Prostate gland (tissue), 2 donors: ENCODE measurements around the gene RIBC1.

ENCODE experiments used
- CTCF ChIP-seq, 4 experiments: fragments of 200-600 bp in 2 of 4; fragments of 450-650 bp in 2 of 4; sonication (generic) in 2 of 4; IDR thresholded peaks; 1 replicate in 3 of 4; 2 replicates in 1 of 4; pipeline ENCODE4 v1.5.1; 2016 to 2019; ENCODE audit warnings: antibody characterized with exemption in 4 of 4, mild to moderate bottlenecking in 2 of 4, moderate library complexity in 2 of 4
- POLR2A ChIP-seq: fragments of 450-650 bp; IDR thresholded peaks from one replicate; pipeline ENCODE4 v1.6.1; 2016; ENCODE audit warnings: antibody characterized with exemption, mild to moderate bottlenecking
- POLR2AphosphoS5 ChIP-seq: sonication (generic); formaldehyde crosslinking; IDR thresholded peaks from one replicate; pipeline ENCODE4 v1.6.1; 2017; ENCODE audit warnings: antibody characterized with exemption

- TF ChIP-seq POLR2AphosphoS5 = no peak
- TF ChIP-seq CTCF (IDR thresholded peaks at IDR 0.05) = no peak
- no peak for TF ChIP-seq POLR2A
Measured at GRCh38 chrX:53447441-53447840, 24.8 kb downstream of the RIBC1 start.
